A549 (cell line): Measurements from ENCODE around the gene ATP11A. TPM values are rescaled to one million over a fixed set of nuclear protein-coding genes. Genes with fewer than 3 reads are reported as not detected.

Experiments
- ATAC-seq, 2 experiments: fragments of 200-7000 bp in 1 of 2; fragments of >200 bp in 1 of 2; cut with Nextera tagmentation in 1 of 2; cut with Tn5 transposase in 1 of 2; 3 replicates each; pipeline versions ENCODE4 v1.8.0 to v1.9.1; 2018 to 2020; ENCODE audit warnings: mild to moderate bottlenecking in 1 of 2, moderate library complexity in 1 of 2
- CTCF ChIA-PET: fragments of 300-600 bp; sonication (Branson Sonifier 250); formaldehyde crosslinking; extraction: SDS; loops from one replicate; lab custom pipeline; 2021; ENCODE audit warnings: antibody characterized with exemption, inconsistent platforms; lab: Yijun Ruan, JAX
- POLR2A ChIA-PET: fragments of 350-600 bp; formaldehyde crosslinking; extraction: SDS; loops from one replicate; lab custom pipeline; 2021; ENCODE audit warnings: antibody characterized with exemption, inconsistent platforms; lab: Yijun Ruan, JAX
- DNase-seq, 2 experiments: peaks; one replicate each; pipeline versions ENCODE4 v3.0.0 to v3.0.0-alpha.2; 2011 to 2016; ENCODE audit warnings: low read depth in 1 of 2, low spot score in 1 of 2
- FAIRE-seq: peaks from 2 replicates; lab custom pipeline; 2011; peaks lifted over from hg19 to GRCh38; lab: Jason Lieb, UNC
- H3K27ac ChIP-seq, 2 experiments: fragments of >200 bp; sonication (Bioruptor Twin); formaldehyde crosslinking; 3 replicates each; pipeline ENCODE4 v1.5.1; 2016 to 2017
- H3K4me1 ChIP-seq: fragments of >200 bp; sonication (Bioruptor Twin); formaldehyde crosslinking; 3 replicates; pipeline ENCODE4 v1.6.1; 2016
- H3K4me2 ChIP-seq: fragments of >200 bp; sonication (Bioruptor Twin); formaldehyde crosslinking; 3 replicates; pipeline ENCODE4 v1.6.1; 2016
- H3K4me3 ChIP-seq: fragments of >200 bp; sonication (Bioruptor Twin); formaldehyde crosslinking; 3 replicates; pipeline ENCODE4 v1.5.1; 2016
- H3K9me3 ChIP-seq: fragments of >200 bp; sonication (Bioruptor Twin); formaldehyde crosslinking; 3 replicates; pipeline ENCODE4 v1.6.1; 2016
- BCL3 ChIP-seq: fragments of >200 bp; sonication (Bioruptor Twin); formaldehyde crosslinking; IDR thresholded peaks from 3 replicates; pipeline ENCODE4 v1.6.1; 2016
- CTCF ChIP-seq: fragments of >200 bp; sonication (Bioruptor Twin); formaldehyde crosslinking; IDR thresholded peaks from 3 replicates; pipeline ENCODE4 v1.5.1; 2016
- E2F6 ChIP-seq: IDR thresholded peaks from 2 replicates; pipeline ENCODE4 v1.6.1; 2012; ENCODE audit warnings: low read depth, borderline replicate concordance
- EHMT2 ChIP-seq: fragments of 200-600 bp; sonication (generic); IDR thresholded peaks from 2 replicates; pipeline ENCODE4 v1.6.1; 2016; ENCODE audit warnings: antibody characterized with exemption, low read depth, mild to moderate bottlenecking, moderate library complexity
- EP300 ChIP-seq, 2 experiments: fragments of >200 bp; sonication (Bioruptor Twin); formaldehyde crosslinking; IDR thresholded peaks; 2 replicates in 1 of 2; 3 replicates in 1 of 2; pipeline ENCODE4 v1.6.1; 2016 to 2017
- ESRRA ChIP-seq: fragments of 150-350 bp; IDR thresholded peaks from 2 replicates; pipeline ENCODE4 v1.6.1; 2014; ENCODE audit warnings: mild to moderate bottlenecking, low read length, borderline replicate concordance
- FOSB ChIP-seq: fragments of 250-450 bp; sonication (Bioruptor Pico); IDR thresholded peaks from 2 replicates; pipeline ENCODE4 v1.5.0; 2020; ENCODE audit warnings: mild to moderate bottlenecking, moderate library complexity
- FOSL2 ChIP-seq, 2 experiments: fragments of 450-650 bp in 1 of 2; fragments of >200 bp in 1 of 2; sonication (Bioruptor Twin) in 1 of 2; formaldehyde crosslinking; IDR thresholded peaks; 2 replicates each; pipeline versions ENCODE4 v1.5.0 to v1.6.1; 2016 to 2020; ENCODE audit warnings: mild to moderate bottlenecking in 1 of 2, moderate library complexity in 1 of 2
- GATA3 ChIP-seq: IDR thresholded peaks from 2 replicates; pipeline ENCODE4 v1.6.1; 2012; ENCODE audit warnings: borderline replicate concordance
- HES2 ChIP-seq: fragments of >200 bp; sonication (Bioruptor Twin); formaldehyde crosslinking; IDR thresholded peaks from 2 replicates; pipeline ENCODE4 v1.6.1; 2016
- HEYL ChIP-seq: fragments of 250-450 bp; sonication (Bioruptor Pico); IDR thresholded peaks from 2 replicates; pipeline ENCODE4 v1.8.0; 2021; ENCODE audit warnings: mild to moderate bottlenecking, moderate library complexity
- HMGXB4 ChIP-seq: fragments of 250-450 bp; sonication (Bioruptor Pico); IDR thresholded peaks from 2 replicates; pipeline ENCODE4 v1.5.0; 2021; ENCODE audit warnings: mild to moderate bottlenecking, moderate library complexity, borderline replicate concordance
- HOXB5 ChIP-seq: fragments of 250-450 bp; sonication (Bioruptor Pico); IDR thresholded peaks from 2 replicates; pipeline ENCODE4 v1.5.0; 2020; ENCODE audit warnings: mild to moderate bottlenecking, moderate library complexity
- MYC ChIP-seq: IDR thresholded peaks from 2 replicates; pipeline ENCODE4 v1.6.1; 2012; ENCODE audit warnings: mild to moderate bottlenecking, inconsistent platforms, low read length, improper control_type of control experiment, borderline replicate concordance
- NR3C1 ChIP-seq: fragments of >200 bp; sonication (Bioruptor Twin); formaldehyde crosslinking; IDR thresholded peaks from 3 replicates; pipeline ENCODE4 v1.6.1; 2017
- PBX3 ChIP-seq: IDR thresholded peaks from 2 replicates; pipeline ENCODE4 v1.6.1; 2012
- PHF8 ChIP-seq: fragments of 200-600 bp; sonication (generic); IDR thresholded peaks from 2 replicates; pipeline ENCODE4 v1.6.1; 2016; ENCODE audit warnings: low read depth, mild to moderate bottlenecking, antibody characterized with exemption, moderate library complexity, borderline replicate concordance
- RCOR1 ChIP-seq: fragments of 150-350 bp; IDR thresholded peaks from 2 replicates; pipeline ENCODE4 v1.6.1; 2014; ENCODE audit warnings: antibody characterized with exemption, low read length, low read depth
- SMC3 ChIP-seq: fragments of >200 bp; sonication (Bioruptor Twin); formaldehyde crosslinking; IDR thresholded peaks from 3 replicates; pipeline ENCODE4 v1.6.1; 2018; ENCODE audit warnings: inconsistent platforms
- SREBF2 ChIP-seq: fragments of 450-650 bp; IDR thresholded peaks from 2 replicates; pipeline ENCODE4 v1.6.1; 2014; ENCODE audit warnings: mild to moderate bottlenecking, moderate library complexity
- TFCP2L1 ChIP-seq: fragments of 250-450 bp; sonication (Bioruptor Pico); IDR thresholded peaks from 2 replicates; pipeline ENCODE4 v1.5.0; 2021; ENCODE audit warnings: mild to moderate bottlenecking
- ZC3H11A ChIP-seq: fragments of 450-650 bp; IDR thresholded peaks from 2 replicates; pipeline ENCODE4 v1.6.1; 2014; ENCODE audit warnings: antibody characterized with exemption, mild to moderate bottlenecking
- ZFP36 ChIP-seq: fragments of 450-650 bp; IDR thresholded peaks from 2 replicates; pipeline ENCODE4 v1.6.1; 2014; ENCODE audit warnings: borderline replicate concordance; ENCODE audit not compliant: partially characterized antibody
- WGBS: methylation state at CpG from one replicate; pipeline ENCODE4 v1.1.6; 2017; ENCODE audit errors: missing lambda C conversion rate; 5-methylcytosine and 5-hydroxymethylcytosine counted together
- polyA plus RNA-seq, 4 experiments: library from polyadenylated mRNA; depleted of rRNA in 3 of 4; stranded (reverse); fragments of >200 nt; fragmentation: RNase III in 1 of 4; extraction: RNeasy Plus Mini Kit Qiagen cat#74134 plus additional on column Dnase treatment in 1 of 4; gene quantifications; 2 replicates in 3 of 4; 3 replicates in 1 of 4; pipeline ENCODE4 v1.2.3, GENCODE V29; 2011 to 2017

ATP11A gene
- polyA plus RNA-seq, 2 of the 4 experiments (the other 2 are of a cell fraction): 4.1 to 8.0 TPM

GRCh38 chr13:112868308-112868707 lies 178.5 kb downstream of the ATP11A start:
- ChIA-PET POLR2A (no interaction called here), CTCF (no interaction called here)
- no peaks in the 10 kb centered on the region for H3K9me3 ChIP-seq
- no peak overlapping the region for H3K27ac ChIP-seq
- TF ChIP-seq E2F6 (no peak), RCOR1 (no peak), ZC3H11A (no peak), ZFP36 (no peak), EHMT2 (no peak), BCL3 (no peak), SREBF2 (no peak), MYC (no peak), TFCP2L1 (CRISPR knock-in tag) (no peak), HOXB5 (no peak), HMGXB4 (CRISPR knock-in tag) (no peak), EP300 (IDR thresholded peaks at IDR 0.05) (no peak), FOSL2 (IDR thresholded peaks at IDR 0.05) (no peak), FOSL2 (CRISPR knock-in tag; IDR thresholded peaks at IDR 0.05) (no peak), SMC3 (no peak), PHF8 (no peak), CTCF (no peak), PBX3 (no peak)
- no peak for DNase-seq
- no peak for ATAC-seq
- no peaks in the 10 kb centered on the region for H3K4me1 ChIP-seq
- WGBS: 90% methylated on average over 5 of the region's 5 CpGs
- H3K4me3 ChIP-seq: no peak overlapping the region
- H3K4me2 ChIP-seq: no peak overlapping the region
- FAIRE-seq: no peak

GRCh38 chr13:112869202-112870050 lies 179.6 kb downstream of the ATP11A start:
- FAIRE-seq (no peak), ATAC-seq (no peak)
- no peak overlapping the region for H3K27ac ChIP-seq

More at GRCh38 chr13:112869202-112870050, 179.6 kb downstream of the ATP11A start:
- no peak for DNase-seq
- no peaks in the 10 kb centered on the region for H3K9me3 ChIP-seq
- H3K4me2 ChIP-seq: no peak overlapping the region
- ChIA-PET CTCF (no interaction called here), POLR2A (no interaction called here)
- H3K4me1 ChIP-seq: no peaks in the 10 kb centered on the region
- TF ChIP-seq HEYL (CRISPR knock-in tag) (no peak), NR3C1 (no peak), ESRRA (no peak), GATA3 (no peak), E2F6 (no peak), FOSB (no peak), HES2 (no peak), HOXB5 (no peak)
- 72% methylated on average over 4 of the region's 15 CpGs for WGBS
- H3K4me3 ChIP-seq: no peak overlapping the region
